WERI-Rb-1 (cell line): Measurements from ENCODE around the gene TAOK3.
A peak's percentile ranks its signal among the peaks of the same experiment; 100 is the strongest.

Source experiments
- DNase-seq: peaks from one replicate; pipeline ENCODE4 v3.0.0-alpha.2; 2020
- H3K27ac ChIP-seq: fragments of 250-450 bp; sonication (Bioruptor Pico); 2 replicates; pipeline ENCODE4 v1.5.1; 2020; ENCODE audit warnings: mild to moderate bottlenecking, moderate library complexity
- H3K27me3 ChIP-seq: fragments of 250-450 bp; sonication (Bioruptor Pico); 2 replicates; pipeline ENCODE4 v1.5.1; 2021; ENCODE audit warnings: mild to moderate bottlenecking, low read depth, moderate library complexity; ENCODE audit not compliant: insufficient read depth, severe bottlenecking
- H3K36me3 ChIP-seq: fragments of 250-450 bp; sonication (Bioruptor Pico); 2 replicates; pipeline ENCODE4 v1.5.1; 2020; ENCODE audit warnings: mild to moderate bottlenecking, moderate library complexity
- H3K4me3 ChIP-seq: 2 replicates; pipeline ENCODE4 v1.5.1; 2011; ENCODE audit warnings: low read depth, mild to moderate bottlenecking, control low read depth, low read length
- H3K9me3 ChIP-seq: fragments of 250-450 bp; sonication (Bioruptor Pico); 2 replicates; pipeline ENCODE4 v1.5.1; 2021; ENCODE audit warnings: mild to moderate bottlenecking, moderate library complexity; ENCODE audit not compliant: severe bottlenecking
- TF ChIP-seq, protein P1 (sequence below): IDR thresholded peaks from 2 replicates; pipeline ENCODE4 v1.5.1; 2011; ENCODE audit warnings: low read depth, mild to moderate bottlenecking, control low read depth, inconsistent platforms, low read length

TAOK3 gene

DNA sequence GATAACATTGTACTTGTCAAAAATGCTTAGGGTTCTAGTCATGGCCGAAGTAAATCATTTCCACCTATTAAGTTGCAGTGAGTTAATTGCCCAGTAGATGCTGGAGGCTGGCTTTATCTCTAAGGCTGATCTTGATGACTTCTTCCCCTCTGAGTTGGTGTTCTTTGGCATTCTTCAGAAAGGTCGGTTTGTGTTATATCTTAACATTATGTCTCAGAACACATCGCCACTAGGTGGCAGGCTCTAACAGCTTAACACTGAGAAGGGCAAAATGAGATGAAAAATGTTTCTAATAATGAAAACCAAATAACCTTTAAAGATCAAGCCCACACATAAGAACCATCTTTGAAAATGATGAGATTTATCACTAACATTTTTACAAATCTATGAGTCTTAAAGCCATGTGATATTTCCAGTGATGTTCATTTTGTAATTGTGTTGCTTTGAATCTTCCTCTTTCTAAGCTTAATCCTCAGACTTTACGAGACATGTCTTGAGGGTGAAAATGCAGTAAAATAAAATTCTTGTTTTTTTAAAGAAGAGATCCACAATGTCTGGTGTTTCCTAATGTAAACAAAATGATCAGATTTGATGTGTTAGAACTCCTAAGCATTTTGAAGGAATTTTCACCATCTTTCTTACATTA lies 32.3 kb upstream of the TAOK3 start:
- Histone ChIP-seq H3K27ac (no peak overlapping the region), H3K36me3 (peaks cover 41% of the 10 kb centered on the region)

DNA sequence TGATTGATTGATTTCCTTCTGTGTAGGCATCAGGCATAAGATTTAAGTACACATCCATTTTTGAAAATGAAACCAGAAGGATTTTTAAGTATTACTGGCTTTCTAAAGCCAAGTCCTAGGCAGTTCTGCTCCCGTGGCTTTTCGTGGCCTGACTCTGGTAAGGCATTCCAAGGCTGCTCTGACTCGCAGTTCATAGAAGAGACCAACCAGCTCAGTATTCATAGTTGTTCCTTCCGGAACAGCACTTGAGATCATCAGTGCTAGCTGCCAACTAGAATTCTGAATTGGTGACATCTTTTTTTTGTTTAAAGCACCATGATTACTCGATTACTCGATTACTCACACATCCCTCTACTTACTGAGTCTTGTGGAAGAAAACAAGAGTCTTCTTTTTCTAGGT lies 29.5 kb upstream of the TAOK3 start:
- no peak for DNase-seq
- Histone ChIP-seq H3K4me3 (no peak overlapping the region), H3K36me3 (peaks cover 48% of the 10 kb centered on the region), H3K9me3 (no peaks in the 10 kb centered on the region), H3K27me3 (no peaks in the 10 kb centered on the region), H3K27ac (no peak overlapping the region)
- TF ChIP-seq, protein P1, sequence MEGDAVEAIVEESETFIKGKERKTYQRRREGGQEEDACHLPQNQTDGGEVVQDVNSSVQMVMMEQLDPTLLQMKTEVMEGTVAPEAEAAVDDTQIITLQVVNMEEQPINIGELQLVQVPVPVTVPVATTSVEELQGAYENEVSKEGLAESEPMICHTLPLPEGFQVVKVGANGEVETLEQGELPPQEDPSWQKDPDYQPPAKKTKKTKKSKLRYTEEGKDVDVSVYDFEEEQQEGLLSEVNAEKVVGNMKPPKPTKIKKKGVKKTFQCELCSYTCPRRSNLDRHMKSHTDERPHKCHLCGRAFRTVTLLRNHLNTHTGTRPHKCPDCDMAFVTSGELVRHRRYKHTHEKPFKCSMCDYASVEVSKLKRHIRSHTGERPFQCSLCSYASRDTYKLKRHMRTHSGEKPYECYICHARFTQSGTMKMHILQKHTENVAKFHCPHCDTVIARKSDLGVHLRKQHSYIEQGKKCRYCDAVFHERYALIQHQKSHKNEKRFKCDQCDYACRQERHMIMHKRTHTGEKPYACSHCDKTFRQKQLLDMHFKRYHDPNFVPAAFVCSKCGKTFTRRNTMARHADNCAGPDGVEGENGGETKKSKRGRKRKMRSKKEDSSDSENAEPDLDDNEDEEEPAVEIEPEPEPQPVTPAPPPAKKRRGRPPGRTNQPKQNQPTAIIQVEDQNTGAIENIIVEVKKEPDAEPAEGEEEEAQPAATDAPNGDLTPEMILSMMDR: no peak

More for the DNA sequence above, 32.3 kb upstream of the TAOK3 start:
- peak; percentile 61 for DNase-seq
- Histone ChIP-seq H3K27me3 (no peaks in the 10 kb centered on the region), H3K9me3 (no peaks in the 10 kb centered on the region), H3K4me3 (no peak overlapping the region)
- TF ChIP-seq, protein P1: peak; percentile 47; the same call in 1 of the 2 replicates

DNA sequence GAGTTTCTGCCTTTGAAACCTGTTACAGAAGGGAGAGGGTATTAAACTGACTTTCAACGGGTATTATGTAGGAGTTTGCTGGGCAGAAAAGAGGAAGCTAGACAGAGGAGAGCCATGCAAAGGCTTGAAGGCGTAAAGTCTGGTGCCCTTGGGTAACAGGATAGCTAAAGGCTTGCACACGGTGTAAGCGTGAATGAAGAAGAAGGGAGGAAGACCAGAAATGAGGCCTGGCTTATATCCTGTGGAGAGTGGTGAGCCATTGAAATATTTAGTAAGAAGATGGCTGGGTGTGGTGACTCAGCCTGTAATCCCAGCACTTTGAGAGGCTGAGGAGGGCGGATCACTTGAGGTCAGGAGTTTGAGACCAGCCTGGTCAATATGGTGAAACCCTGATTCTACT lies 26.2 kb upstream of the TAOK3 start:
- Histone ChIP-seq H3K9me3 (no peaks in the 10 kb centered on the region), H3K27me3 (no peaks in the 10 kb centered on the region), H3K4me3 (no peak overlapping the region), H3K27ac (no peak overlapping the region), H3K36me3 (peaks cover 64% of the 10 kb centered on the region)
- no peak for DNase-seq
- TF ChIP-seq, protein P1: no peak

DNA sequence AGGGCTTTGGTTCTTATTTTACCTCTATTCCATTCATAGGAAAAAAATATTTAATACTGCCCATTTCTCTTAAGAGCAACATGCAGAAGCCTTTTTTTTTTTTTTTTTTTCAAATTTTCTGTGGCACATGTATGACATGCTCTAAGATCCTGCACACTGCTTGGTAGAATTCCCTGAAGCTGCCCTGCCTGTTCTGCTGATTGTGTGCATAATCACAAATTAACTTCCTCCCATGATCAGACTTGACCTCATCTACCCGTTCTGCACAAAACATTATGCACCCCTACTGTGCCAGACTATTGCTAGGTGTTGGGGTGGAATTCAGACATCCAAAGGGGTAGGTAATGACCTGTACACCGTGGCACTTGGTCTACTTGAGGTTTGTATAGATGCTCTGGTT lies 25.8 kb upstream of the TAOK3 start:
- H3K9me3 ChIP-seq: no peaks in the 10 kb centered on the region
- no peak overlapping the region for H3K4me3 ChIP-seq
- DNase-seq: no peak
- TF ChIP-seq, protein P1: no peak
- no peak overlapping the region for H3K27ac ChIP-seq
- H3K36me3 ChIP-seq: peaks cover 63% of the 10 kb centered on the region
- H3K27me3 ChIP-seq: no peaks in the 10 kb centered on the region

DNA sequence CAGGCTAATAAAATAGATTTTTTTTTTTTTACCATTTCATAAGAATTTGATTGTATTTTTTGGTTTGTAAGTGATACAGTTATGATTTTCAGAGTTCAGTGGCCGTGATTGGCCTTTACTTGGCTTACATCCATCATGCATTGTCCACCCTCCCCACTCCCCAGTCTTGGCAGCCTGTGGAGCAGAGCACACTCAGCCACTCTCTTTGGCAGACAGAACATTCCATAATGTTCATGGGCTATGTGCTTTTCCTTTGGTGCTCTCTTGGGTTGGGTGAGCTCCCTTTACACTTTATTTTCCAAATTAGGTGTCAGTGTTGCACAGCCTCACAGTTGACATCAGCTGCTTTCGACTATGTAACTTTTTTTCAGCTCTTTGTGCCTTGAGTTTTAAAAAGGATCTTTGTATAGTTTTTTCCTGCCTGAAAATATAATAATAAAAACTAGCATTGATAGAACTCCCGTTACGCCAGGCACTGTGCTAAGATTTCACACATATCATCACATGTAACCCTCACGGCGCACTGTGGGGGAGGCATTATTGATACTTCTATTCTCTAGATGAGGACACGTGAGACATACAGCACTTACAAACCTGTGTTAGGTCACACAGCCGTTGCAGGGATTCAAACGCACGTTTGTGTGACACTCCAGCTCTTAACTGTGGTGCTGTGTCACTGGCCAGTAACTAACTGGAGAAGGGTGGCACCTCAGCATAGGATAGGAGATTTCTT lies 25.2 kb upstream of the TAOK3 start:
- TF ChIP-seq, protein P1: no peak

More for the DNA sequence above, 25.2 kb upstream of the TAOK3 start:
- no peaks in the 10 kb centered on the region for H3K27me3 ChIP-seq
- H3K27ac ChIP-seq: no peak overlapping the region
- DNase-seq: no peak
- peaks cover 62% of the 10 kb centered on the region for H3K36me3 ChIP-seq
- no peaks in the 10 kb centered on the region for H3K9me3 ChIP-seq
- no peak overlapping the region for H3K4me3 ChIP-seq
